Astrocyte (in vitro differentiated cells and primary cell): ENCODE measurements around the gene ALDH3A2.

Experiments
- CTCF ChIP-seq: IDR thresholded peaks from 2 replicates; pipeline ENCODE4 v1.5.1; 2011; ENCODE audit warnings: low read depth, mild to moderate bottlenecking, inconsistent platforms, low read length, moderate library complexity; ENCODE audit not compliant: insufficient read depth
- EZH2 ChIP-seq: IDR thresholded peaks from 2 replicates; pipeline ENCODE4 v1.6.1; 2012; ENCODE audit warnings: mild to moderate bottlenecking, low read length, inconsistent platforms; ENCODE audit not compliant: insufficient read depth

- no peak for TF ChIP-seq CTCF
- no peak for TF ChIP-seq EZH2
Observed at GRCh38 chr17:19610311-19610710, 38.2 kb upstream of the ALDH3A2 start.
